ENCODE results near the gene MAG.

DNA sequence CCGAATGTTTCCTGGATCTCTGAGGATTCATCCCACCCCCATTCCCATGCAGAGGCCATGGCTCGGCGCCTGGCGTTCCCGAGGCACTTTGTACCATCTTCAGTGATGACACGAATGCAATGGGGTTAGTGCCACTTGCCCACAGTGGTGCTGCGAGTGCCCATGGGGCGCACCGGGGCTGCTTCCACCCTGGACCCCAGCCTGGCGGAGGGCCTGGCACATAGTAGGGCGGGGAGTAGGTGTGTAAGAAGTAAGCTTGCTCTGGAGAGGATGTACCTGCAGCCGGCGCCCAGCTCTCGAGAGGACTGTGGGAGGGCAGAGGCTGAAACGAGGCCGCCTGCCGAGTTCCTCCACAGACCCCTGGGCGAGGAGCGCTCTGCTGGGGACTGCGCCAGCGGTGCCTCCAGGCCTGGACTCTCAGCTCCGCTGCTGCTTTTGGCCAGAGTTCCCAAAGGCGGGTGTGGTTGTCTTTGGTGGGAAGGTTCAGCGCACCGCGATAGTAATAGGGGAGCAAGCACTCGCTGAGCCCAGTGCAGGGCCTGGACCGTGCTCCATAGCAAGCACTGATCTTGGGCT is 15.2 kb upstream of the MAG start:
- TF ChIP-seq YY1 (IDR thresholded peaks at IDR 0.05; ENCODE audit: extremely low read depth, insufficient replicate concordance, low read depth, low read length) (no peak), ZNF274 (IDR thresholded peaks at IDR 0.05; ENCODE audit: low read depth, low read length) (no peak), EZH2 (IDR thresholded peaks at IDR 0.05) (no peak), POLR2AphosphoS5 (IDR thresholded peaks at IDR 0.05; ENCODE audit: low read depth, low read length) (no peak), POLR2A (IDR thresholded peaks at IDR 0.05; ENCODE audit: borderline replicate concordance, extremely low read depth, insufficient read depth, insufficient read length) (no peak)
- TF ChIP-seq, protein P1, sequence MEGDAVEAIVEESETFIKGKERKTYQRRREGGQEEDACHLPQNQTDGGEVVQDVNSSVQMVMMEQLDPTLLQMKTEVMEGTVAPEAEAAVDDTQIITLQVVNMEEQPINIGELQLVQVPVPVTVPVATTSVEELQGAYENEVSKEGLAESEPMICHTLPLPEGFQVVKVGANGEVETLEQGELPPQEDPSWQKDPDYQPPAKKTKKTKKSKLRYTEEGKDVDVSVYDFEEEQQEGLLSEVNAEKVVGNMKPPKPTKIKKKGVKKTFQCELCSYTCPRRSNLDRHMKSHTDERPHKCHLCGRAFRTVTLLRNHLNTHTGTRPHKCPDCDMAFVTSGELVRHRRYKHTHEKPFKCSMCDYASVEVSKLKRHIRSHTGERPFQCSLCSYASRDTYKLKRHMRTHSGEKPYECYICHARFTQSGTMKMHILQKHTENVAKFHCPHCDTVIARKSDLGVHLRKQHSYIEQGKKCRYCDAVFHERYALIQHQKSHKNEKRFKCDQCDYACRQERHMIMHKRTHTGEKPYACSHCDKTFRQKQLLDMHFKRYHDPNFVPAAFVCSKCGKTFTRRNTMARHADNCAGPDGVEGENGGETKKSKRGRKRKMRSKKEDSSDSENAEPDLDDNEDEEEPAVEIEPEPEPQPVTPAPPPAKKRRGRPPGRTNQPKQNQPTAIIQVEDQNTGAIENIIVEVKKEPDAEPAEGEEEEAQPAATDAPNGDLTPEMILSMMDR (IDR thresholded peaks at IDR 0.05 in 2 of 3, conservative IDR thresholded peaks at IDR 0.05 in 1 of 3; ENCODE audit: borderline replicate concordance in 1 of 3, insufficient read depth in 1 of 3, low read depth in 2 of 3, low read length in 2 of 3), result no peak

Measured in HCT116 (cell line).